DOHH2 (cell line): ENCODE data around the gene SYNE3.

Experiments used
- H3F3A ChIP-seq: fragments of 200-600 bp; sonication (generic), shearing (Covaris generic); 2 replicates; pipeline ENCODE4 v1.6.0; 2016; ENCODE audit warnings: antibody characterized with exemption, mild to moderate bottlenecking; ENCODE audit not compliant: control insufficient read depth, insufficient read depth
- H3K27ac ChIP-seq: fragments of 200-600 bp; sonication (generic); 2 replicates; pipeline ENCODE4 v1.5.1; 2014; ENCODE audit warnings: low read depth, mild to moderate bottlenecking, low read length, moderate library complexity
- H3K27me3 ChIP-seq: fragments of 200-600 bp; sonication (generic); 2 replicates; pipeline ENCODE4 v1.6.1; 2014; ENCODE audit warnings: mild to moderate bottlenecking, low read length, mixed read lengths; ENCODE audit not compliant: control insufficient read depth
- H3K36me3 ChIP-seq: fragments of 200-600 bp; sonication (generic); 2 replicates; pipeline ENCODE4 v1.6.1; 2014; ENCODE audit warnings: mild to moderate bottlenecking, low read length, moderate library complexity, mixed read lengths; ENCODE audit not compliant: control insufficient read depth
- H3K4me1 ChIP-seq: fragments of 200-600 bp; sonication (generic); 2 replicates; pipeline ENCODE4 v1.6.1; 2014; ENCODE audit warnings: mild to moderate bottlenecking, low read length, mixed read lengths; ENCODE audit not compliant: control insufficient read depth
- H3K4me2 ChIP-seq: fragments of 200-600 bp; sonication (generic); 2 replicates; pipeline ENCODE4 v1.6.0; 2014; ENCODE audit warnings: mild to moderate bottlenecking, low read length, moderate library complexity
- H3K4me3 ChIP-seq: fragments of 200-600 bp; sonication (generic); 2 replicates; pipeline ENCODE4 v1.5.1; 2014; ENCODE audit warnings: mild to moderate bottlenecking, low read length, mixed read lengths
- H3K79me2 ChIP-seq: fragments of 200-600 bp; sonication (generic); 2 replicates; pipeline ENCODE4 v1.6.1; 2014; ENCODE audit warnings: mild to moderate bottlenecking, low read length, mixed read lengths; ENCODE audit not compliant: control insufficient read depth
- H3K9me2 ChIP-seq: fragments of 200-600 bp; sonication (generic); replicated peaks from 2 replicates; pipeline ENCODE4 v1.6.1; 2014; ENCODE audit warnings: mild to moderate bottlenecking, low read length, mixed read lengths; ENCODE audit not compliant: control insufficient read depth
- H3K9me3 ChIP-seq: fragments of 200-600 bp; sonication (generic); 2 replicates; pipeline ENCODE4 v1.6.1; 2014; ENCODE audit warnings: antibody characterized with exemption, low read length, mixed read lengths; ENCODE audit not compliant: control insufficient read depth, insufficient read depth
- H4K20me1 ChIP-seq: fragments of 200-600 bp; sonication (generic); 2 replicates; pipeline ENCODE4 v1.6.0; 2014; ENCODE audit warnings: low read depth, mild to moderate bottlenecking, antibody characterized with exemption, low read length, moderate library complexity; ENCODE audit not compliant: control insufficient read depth, insufficient read depth
- EZH2phosphoT487 ChIP-seq: fragments of 200-600 bp; sonication (generic); IDR thresholded peaks from 2 replicates; pipeline ENCODE4 v1.6.1; 2017; ENCODE audit warnings: borderline replicate concordance, mild to moderate bottlenecking, antibody characterized with exemption, low read length, moderate library complexity, mixed read lengths
- TF ChIP-seq, protein P1 (sequence below): fragments of 200-600 bp; sonication (generic); IDR thresholded peaks from one replicate; pipeline ENCODE4 v1.5.1; 2014; ENCODE audit warnings: antibody characterized with exemption, mild to moderate bottlenecking, low read depth, low read length; ENCODE audit not compliant: poor library complexity, severe bottlenecking

SYNE3 gene

DNA sequence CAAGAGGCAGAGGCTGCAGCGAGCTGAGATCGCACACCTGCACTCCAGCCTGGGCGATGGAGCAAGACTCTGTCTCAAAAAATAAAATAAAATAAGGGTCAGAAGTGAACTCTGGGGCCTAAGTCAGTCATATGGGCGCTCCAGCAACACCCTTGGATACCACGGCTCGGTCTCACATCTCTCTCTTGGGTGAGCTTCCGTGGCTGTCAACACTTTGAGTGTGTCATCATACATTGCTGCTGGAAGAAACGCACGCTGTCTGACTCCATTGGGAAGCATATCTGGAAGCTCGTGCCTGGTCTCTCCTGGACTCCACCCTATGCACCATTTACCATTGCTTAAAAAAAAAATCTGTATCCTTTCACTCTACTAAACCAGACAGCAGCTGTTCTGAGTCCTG is 38.6 kb upstream of the SYNE3 start:
- no peak for TF ChIP-seq EZH2phosphoT487
- TF ChIP-seq, protein P1, sequence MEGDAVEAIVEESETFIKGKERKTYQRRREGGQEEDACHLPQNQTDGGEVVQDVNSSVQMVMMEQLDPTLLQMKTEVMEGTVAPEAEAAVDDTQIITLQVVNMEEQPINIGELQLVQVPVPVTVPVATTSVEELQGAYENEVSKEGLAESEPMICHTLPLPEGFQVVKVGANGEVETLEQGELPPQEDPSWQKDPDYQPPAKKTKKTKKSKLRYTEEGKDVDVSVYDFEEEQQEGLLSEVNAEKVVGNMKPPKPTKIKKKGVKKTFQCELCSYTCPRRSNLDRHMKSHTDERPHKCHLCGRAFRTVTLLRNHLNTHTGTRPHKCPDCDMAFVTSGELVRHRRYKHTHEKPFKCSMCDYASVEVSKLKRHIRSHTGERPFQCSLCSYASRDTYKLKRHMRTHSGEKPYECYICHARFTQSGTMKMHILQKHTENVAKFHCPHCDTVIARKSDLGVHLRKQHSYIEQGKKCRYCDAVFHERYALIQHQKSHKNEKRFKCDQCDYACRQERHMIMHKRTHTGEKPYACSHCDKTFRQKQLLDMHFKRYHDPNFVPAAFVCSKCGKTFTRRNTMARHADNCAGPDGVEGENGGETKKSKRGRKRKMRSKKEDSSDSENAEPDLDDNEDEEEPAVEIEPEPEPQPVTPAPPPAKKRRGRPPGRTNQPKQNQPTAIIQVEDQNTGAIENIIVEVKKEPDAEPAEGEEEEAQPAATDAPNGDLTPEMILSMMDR = no peak
- Histone ChIP-seq H3K4me3 (no peak overlapping the region), H3K4me1 (no peaks in the 10 kb centered on the region), H3K9me2 (no peaks in the 10 kb centered on the region), H3F3A (no peaks in the 10 kb centered on the region), H4K20me1 (no peaks in the 10 kb centered on the region), H3K27ac (no peak overlapping the region), H3K36me3 (no peaks in the 10 kb centered on the region), H3K4me2 (no peak overlapping the region), H3K79me2 (no peaks in the 10 kb centered on the region), H3K9me3 (no peaks in the 10 kb centered on the region), H3K27me3 (no peaks in the 10 kb centered on the region)

DNA sequence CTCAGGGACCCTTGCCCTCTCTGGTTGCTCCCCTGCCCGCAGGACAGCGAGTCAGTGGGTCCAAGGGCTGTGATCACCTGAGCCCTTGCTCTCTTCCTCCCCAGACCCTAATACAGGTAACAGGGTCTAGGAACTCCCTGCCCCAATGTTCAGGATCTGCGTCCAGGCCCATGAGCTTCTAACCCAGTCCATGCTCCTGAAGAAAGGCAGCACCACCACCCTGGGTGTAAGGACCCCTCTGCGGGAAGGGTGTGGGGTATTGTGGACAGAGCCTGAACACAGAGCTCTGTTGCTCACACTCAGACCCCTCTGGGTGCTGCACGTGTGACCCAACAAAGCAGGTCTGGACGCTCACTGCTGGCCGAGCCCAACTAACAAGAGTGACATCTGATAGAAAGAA is 36.7 kb upstream of the SYNE3 start:
- Histone ChIP-seq H3K9me2 (no peaks in the 10 kb centered on the region), H3K79me2 (no peaks in the 10 kb centered on the region), H3K36me3 (no peaks in the 10 kb centered on the region), H3K4me3 (no peak overlapping the region), H3K4me2 (no peak overlapping the region), H3K27ac (no peak overlapping the region), H3K9me3 (no peaks in the 10 kb centered on the region), H3K27me3 (no peaks in the 10 kb centered on the region), H3F3A (no peaks in the 10 kb centered on the region), H3K4me1 (no peaks in the 10 kb centered on the region), H4K20me1 (no peaks in the 10 kb centered on the region)
- no peak for TF ChIP-seq EZH2phosphoT487
- TF ChIP-seq, protein P1 = no peak

DNA sequence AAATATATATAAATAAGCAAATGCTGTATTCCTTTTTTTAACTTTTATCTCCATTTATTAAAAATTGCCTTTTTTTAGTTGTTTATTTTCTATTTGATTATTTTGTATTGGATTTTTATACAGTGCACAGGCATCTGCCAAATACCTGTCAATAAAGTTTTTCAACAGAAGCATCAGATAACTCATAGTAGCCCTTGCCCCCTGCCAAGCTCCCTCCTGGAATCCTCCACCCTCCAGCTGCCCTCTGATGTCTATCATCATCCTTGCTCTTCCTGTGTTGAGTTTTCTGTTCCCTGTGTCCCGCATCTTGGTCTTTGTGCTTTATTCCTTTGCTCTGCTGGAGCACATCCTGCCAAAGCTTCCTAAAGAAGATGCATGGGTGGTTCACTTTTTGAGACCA is 35.0 kb upstream of the SYNE3 start:
- Histone ChIP-seq H3K79me2 (no peaks in the 10 kb centered on the region), H3K36me3 (no peaks in the 10 kb centered on the region), H4K20me1 (no peaks in the 10 kb centered on the region), H3K27me3 (no peaks in the 10 kb centered on the region), H3F3A (no peaks in the 10 kb centered on the region), H3K9me2 (no peaks in the 10 kb centered on the region), H3K4me3 (no peak overlapping the region), H3K4me1 (no peaks in the 10 kb centered on the region), H3K9me3 (no peaks in the 10 kb centered on the region), H3K27ac (no peak overlapping the region), H3K4me2 (no peak overlapping the region)
- TF ChIP-seq EZH2phosphoT487 = no peak
- TF ChIP-seq, protein P1 = no peak
